ENCODE data around the gene GLYATL1.

GLYATL1 gene

DNA sequence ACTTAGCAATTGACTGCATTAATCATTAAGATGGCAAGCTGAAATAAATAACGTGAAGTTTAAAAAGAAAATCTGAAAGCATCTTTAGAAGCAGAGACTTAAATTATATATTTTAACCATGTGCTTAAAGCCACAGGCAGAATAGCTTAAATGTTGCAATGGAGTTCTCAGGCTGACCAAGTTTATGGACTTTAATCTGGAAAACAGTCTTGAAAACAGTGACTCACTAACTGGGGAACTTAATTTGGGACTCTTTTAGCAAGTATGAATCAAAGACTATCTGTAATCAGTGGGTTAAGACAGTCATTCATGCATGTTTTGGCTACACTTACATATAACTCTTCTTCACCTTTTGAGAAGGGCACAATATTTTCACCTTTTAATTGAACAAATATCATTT, 12.6 kb upstream of the GLYATL1 start:
- no peak overlapping the region for H2BK15ac ChIP-seq (ENCODE audit: low read length)
- peaks cover 6 to 8% of the 10 kb centered on the region in 2 donors for H3K4me1 ChIP-seq (ENCODE audit: control insufficient read depth in 2 of 2, insufficient read depth in 1 of 2, low read depth in 1 of 2, low read length in 2 of 2)
- H3K14ac ChIP-seq (ENCODE audit: low read length) = no peak overlapping the region
- H3K9ac ChIP-seq (ENCODE audit: low read depth, low read length, poor library complexity) = no peak overlapping the region
- no CpG with 5 or more reads among the region's 1 CpG for WGBS, 2 donors (ENCODE audit: extremely low coverage in 2 of 2, insufficient read length in 2 of 2, insufficient replicate concordance in 1 of 2)
- no peak overlapping the region for H3K23ac ChIP-seq (ENCODE audit: low read depth, low read length, poor library complexity)
- no peak overlapping the region for H3K4me2 ChIP-seq (ENCODE audit: insufficient read depth, low read length, poor library complexity, severe bottlenecking)
- H3K36me3 ChIP-seq (replicated peaks in 1 of 2; ENCODE audit: control insufficient read depth in 2 of 2, insufficient read depth in 2 of 2, low read length in 2 of 2) = no peaks in the 10 kb centered on the region
- H2AK5ac ChIP-seq (ENCODE audit: low read depth, low read length) = no peak overlapping the region
- no peak for DNase-seq (ENCODE audit: low spot score)
- no peak overlapping the region for H4K8ac ChIP-seq (ENCODE audit: low read depth, low read length)
- H2BK120ac ChIP-seq (ENCODE audit: low read depth, low read length) = no peak overlapping the region
- no peaks in the 10 kb centered on the region for H3K9me3 ChIP-seq (replicated peaks in 1 of 2; ENCODE audit: control insufficient read depth in 2 of 2, insufficient read depth in 1 of 2, low read depth in 1 of 2, low read length in 2 of 2)
- no peak overlapping the region for H3K4ac ChIP-seq (ENCODE audit: low read length)
- no peak overlapping the region for H2BK12ac ChIP-seq (ENCODE audit: low read length)
- no peak overlapping the region for H3K27ac ChIP-seq (replicated peaks; ENCODE audit: low read length)
- H3K79me1 ChIP-seq (ENCODE audit: low read depth, low read length) = no peaks in the 10 kb centered on the region
- H2BK5ac ChIP-seq (ENCODE audit: low read length) = no peak overlapping the region
- H3K18ac ChIP-seq (ENCODE audit: low read length) = no peak overlapping the region
- H4K91ac ChIP-seq (ENCODE audit: low read depth, low read length, poor library complexity) = no peak overlapping the region
- H2AFZ ChIP-seq (ENCODE audit: low read length) = no peak overlapping the region
- peaks cover 0 to 5% (median 0%) of the 10 kb centered on the region in 3 experiments for H3K27me3 ChIP-seq (ENCODE audit: control insufficient read depth in 3 of 3, insufficient read depth in 3 of 3, low read depth in 1 of 3, low read length in 3 of 3)
- no peak overlapping the region for H3K4me3 ChIP-seq (ENCODE audit: low read length in 2 of 2)

GRCh38 chr11:58927393-58928106, 11.7 kb upstream of the GLYATL1 start:
- Histone ChIP-seq H2BK120ac (ENCODE audit: low read depth, low read length) (no peak overlapping the region), H4K91ac (ENCODE audit: low read depth, low read length, poor library complexity) (no peak overlapping the region), H3K18ac (ENCODE audit: low read length) (no peak overlapping the region), H3K23ac (ENCODE audit: low read depth, low read length, poor library complexity) (no peak overlapping the region), H2AK5ac (ENCODE audit: low read depth, low read length) (no peak overlapping the region), H2BK15ac (ENCODE audit: low read length) (no peak overlapping the region), H3K9me3 (replicated peaks in 1 of 2; ENCODE audit: control insufficient read depth in 2 of 2, insufficient read depth in 1 of 2, low read depth in 1 of 2, low read length in 2 of 2) (no peaks in the 10 kb centered on the region), H3K4me2 (ENCODE audit: insufficient read depth, low read length, poor library complexity, severe bottlenecking) (peak overlapping the region; percentile 77), H3K36me3 (replicated peaks in 1 of 2; ENCODE audit: control insufficient read depth in 2 of 2, insufficient read depth in 2 of 2, low read length in 2 of 2) (no peaks in the 10 kb centered on the region), H3K27me3 (ENCODE audit: control insufficient read depth in 3 of 3, insufficient read depth in 3 of 3, low read depth in 1 of 3, low read length in 3 of 3) (peaks cover 0 to 5% (median 0%) of the 10 kb centered on the region in 3 experiments), H2BK5ac (ENCODE audit: low read length) (no peak overlapping the region), H3K4ac (ENCODE audit: low read length) (no peak overlapping the region), H4K8ac (ENCODE audit: low read depth, low read length) (no peak overlapping the region), H2BK12ac (ENCODE audit: low read length) (no peak overlapping the region), H3K9ac (ENCODE audit: low read depth, low read length, poor library complexity) (no peak overlapping the region), H3K4me1 (ENCODE audit: control insufficient read depth in 2 of 2, insufficient read depth in 1 of 2, low read depth in 1 of 2, low read length in 2 of 2) (peaks cover 6 to 8% of the 10 kb centered on the region in 2 donors), H3K4me3 (ENCODE audit: low read length in 2 of 2) (peak overlapping the region in 1 of 2 donors; percentile 68), H3K27ac (replicated peaks; ENCODE audit: low read length) (peak overlapping the region; percentile 60), H3K79me1 (ENCODE audit: low read depth, low read length) (no peaks in the 10 kb centered on the region), H2AFZ (ENCODE audit: low read length) (peak overlapping the region; percentile 50), H3K14ac (ENCODE audit: low read length) (no peak overlapping the region)
- peak; percentile 85 for DNase-seq (ENCODE audit: low spot score)
- whole genome bisulfite sequencing, 2 donors (ENCODE audit: extremely low coverage in 2 of 2, insufficient read length in 2 of 2, insufficient replicate concordance in 1 of 2) = no CpG with 5 or more reads among the region's 15 CpGs

GRCh38 chr11:58928107-58928499, 11.2 kb upstream of the GLYATL1 start:
- Histone ChIP-seq H3K36me3 (replicated peaks in 1 of 2; ENCODE audit: control insufficient read depth in 2 of 2, insufficient read depth in 2 of 2, low read length in 2 of 2) (no peaks in the 10 kb centered on the region), H2BK5ac (ENCODE audit: low read length) (no peak overlapping the region), H3K4me3 (ENCODE audit: low read length in 2 of 2) (peak overlapping the region in 1 of 2 donors; percentile 68), H2AK5ac (ENCODE audit: low read depth, low read length) (no peak overlapping the region), H3K14ac (ENCODE audit: low read length) (no peak overlapping the region), H4K8ac (ENCODE audit: low read depth, low read length) (no peak overlapping the region), H3K27ac (replicated peaks; ENCODE audit: low read length) (peak overlapping the region; percentile 60), H2BK12ac (ENCODE audit: low read length) (no peak overlapping the region), H3K23ac (ENCODE audit: low read depth, low read length, poor library complexity) (no peak overlapping the region), H3K4me1 (ENCODE audit: control insufficient read depth in 2 of 2, insufficient read depth in 1 of 2, low read depth in 1 of 2, low read length in 2 of 2) (peaks cover 6 to 8% of the 10 kb centered on the region in 2 donors), H3K4ac (ENCODE audit: low read length) (no peak overlapping the region), H2BK15ac (ENCODE audit: low read length) (no peak overlapping the region), H2BK120ac (ENCODE audit: low read depth, low read length) (no peak overlapping the region), H3K79me1 (ENCODE audit: low read depth, low read length) (no peaks in the 10 kb centered on the region), H3K4me2 (ENCODE audit: insufficient read depth, low read length, poor library complexity, severe bottlenecking) (peak overlapping the region; percentile 77), H3K9me3 (replicated peaks in 1 of 2; ENCODE audit: control insufficient read depth in 2 of 2, insufficient read depth in 1 of 2, low read depth in 1 of 2, low read length in 2 of 2) (no peaks in the 10 kb centered on the region), H3K27me3 (ENCODE audit: control insufficient read depth in 3 of 3, insufficient read depth in 3 of 3, low read depth in 1 of 3, low read length in 3 of 3) (peaks cover 0 to 5% (median 0%) of the 10 kb centered on the region in 3 experiments), H3K9ac (ENCODE audit: low read depth, low read length, poor library complexity) (no peak overlapping the region), H3K18ac (ENCODE audit: low read length) (no peak overlapping the region), H4K91ac (ENCODE audit: low read depth, low read length, poor library complexity) (no peak overlapping the region), H2AFZ (ENCODE audit: low read length) (peak overlapping the region; percentile 50)
- peak; percentile 30 for DNase-seq (ENCODE audit: low spot score)
- WGBS, 2 donors (ENCODE audit: extremely low coverage in 2 of 2, insufficient read length in 2 of 2, insufficient replicate concordance in 1 of 2) = no CpG with 5 or more reads among the region's 6 CpGs

- Histone ChIP-seq H3K9me3 (replicated peaks in 1 of 2; ENCODE audit: control insufficient read depth in 2 of 2, insufficient read depth in 1 of 2, low read depth in 1 of 2, low read length in 2 of 2) (no peaks in the 10 kb centered on the region), H3K79me1 (ENCODE audit: low read depth, low read length) (no peaks in the 10 kb centered on the region), H2BK120ac (ENCODE audit: low read depth, low read length) (no peak overlapping the region), H2AK5ac (ENCODE audit: low read depth, low read length) (no peak overlapping the region), H3K4me2 (ENCODE audit: insufficient read depth, low read length, poor library complexity, severe bottlenecking) (peak overlapping the region; percentile 77), H3K23ac (ENCODE audit: low read depth, low read length, poor library complexity) (no peak overlapping the region), H4K91ac (ENCODE audit: low read depth, low read length, poor library complexity) (no peak overlapping the region), H3K18ac (ENCODE audit: low read length) (no peak overlapping the region), H3K27ac (replicated peaks; ENCODE audit: low read length) (no peak overlapping the region), H3K14ac (ENCODE audit: low read length) (no peak overlapping the region), H2AFZ (ENCODE audit: low read length) (peak overlapping the region; percentile 50), H2BK15ac (ENCODE audit: low read length) (no peak overlapping the region), H3K9ac (ENCODE audit: low read depth, low read length, poor library complexity) (no peak overlapping the region), H3K4me3 (ENCODE audit: low read length in 2 of 2) (no peak overlapping the region), H4K8ac (ENCODE audit: low read depth, low read length) (no peak overlapping the region), H3K36me3 (replicated peaks in 1 of 2; ENCODE audit: control insufficient read depth in 2 of 2, insufficient read depth in 2 of 2, low read length in 2 of 2) (no peaks in the 10 kb centered on the region), H2BK5ac (ENCODE audit: low read length) (no peak overlapping the region), H3K4me1 (ENCODE audit: control insufficient read depth in 2 of 2, insufficient read depth in 1 of 2, low read depth in 1 of 2, low read length in 2 of 2) (peaks cover 4 to 8% of the 10 kb centered on the region in 2 donors), H3K4ac (ENCODE audit: low read length) (no peak overlapping the region), H3K27me3 (ENCODE audit: control insufficient read depth in 3 of 3, insufficient read depth in 3 of 3, low read depth in 1 of 3, low read length in 3 of 3) (peaks cover 0 to 5% (median 0%) of the 10 kb centered on the region in 3 experiments), H2BK12ac (ENCODE audit: low read length) (no peak overlapping the region)
- DNase-seq (ENCODE audit: low spot score) = no peak
These were observed 10.6 kb upstream of the GLYATL1 start for GRCh38 chr11:58928691-58929090.

All from neuronal stem cell (in vitro differentiated cells).